ENCODE measurements around the gene TBCE.
A peak's percentile ranks its signal among the peaks of the same experiment; 100 is the strongest.
"Not testable (repeated sequence)": the region's sequence is repeated elsewhere in the genome, so short reads cannot be mapped to it uniquely, and the experiment has no call there.

TBCE gene

GRCh38 chr1:235375919-235376605, 8.8 kb downstream of the TBCE start:
- DNase-seq (ENCODE audit: insufficient read length, low spot score): peak; percentile 77
- FAIRE-seq: peak; percentile 94
- TF ChIP-seq CTCF (IDR thresholded peaks at IDR 0.05; ENCODE audit: insufficient read depth, missing control alignments): no peak

GRCh38 chr1:235378134-235378735, 11.0 kb downstream of the TBCE start:
- not testable (repeated sequence) for FAIRE-seq; DNase-seq (ENCODE audit: insufficient read length, low spot score)

- FAIRE-seq; DNase-seq (ENCODE audit: insufficient read length, low spot score): not testable (repeated sequence)
Observed at GRCh38 chr1:235381955-235382739, 14.9 kb downstream of the TBCE start.

GRCh38 chr1:235385633-235386032, 18.4 kb downstream of the TBCE start:
- DNase-seq (ENCODE audit: insufficient read length, low spot score); FAIRE-seq: not testable (repeated sequence)

GRCh38 chr1:235391874-235392273, 24.6 kb downstream of the TBCE start:
- DNase-seq (ENCODE audit: insufficient read length, low spot score) (no peak), FAIRE-seq (no peak)
- TF ChIP-seq CTCF (IDR thresholded peaks at IDR 0.05; ENCODE audit: insufficient read depth, missing control alignments): no peak

GRCh38 chr1:235397733-235398132, 30.5 kb downstream of the TBCE start:
- no peak for DNase-seq (ENCODE audit: insufficient read length, low spot score)
- TF ChIP-seq CTCF (IDR thresholded peaks at IDR 0.05; ENCODE audit: insufficient read depth, missing control alignments): no peak
- no peak for FAIRE-seq

GRCh38 chr1:235399661-235400060, 32.4 kb downstream of the TBCE start:
- FAIRE-seq: no peak
- DNase-seq (ENCODE audit: insufficient read length, low spot score): no peak
- TF ChIP-seq CTCF (IDR thresholded peaks at IDR 0.05; ENCODE audit: insufficient read depth, missing control alignments): no peak

- DNase-seq (ENCODE audit: insufficient read length, low spot score) (no peak), FAIRE-seq (no peak)
- no peak for TF ChIP-seq CTCF (IDR thresholded peaks at IDR 0.05; ENCODE audit: insufficient read depth, missing control alignments)
Observed at GRCh38 chr1:235401251-235401650, 34.0 kb downstream of the TBCE start.
